GM12874 (cell line): ENCODE data around the gene CAPN13.

Experiments used
- TF ChIP-seq, protein P1 (sequence below): IDR thresholded peaks from 2 replicates; pipeline ENCODE4 v1.5.1; 2011; ENCODE audit warnings: low read depth, mild to moderate bottlenecking, control low read depth, low read length, moderate library complexity; ENCODE audit not compliant: insufficient read depth

CAPN13 gene

DNA sequence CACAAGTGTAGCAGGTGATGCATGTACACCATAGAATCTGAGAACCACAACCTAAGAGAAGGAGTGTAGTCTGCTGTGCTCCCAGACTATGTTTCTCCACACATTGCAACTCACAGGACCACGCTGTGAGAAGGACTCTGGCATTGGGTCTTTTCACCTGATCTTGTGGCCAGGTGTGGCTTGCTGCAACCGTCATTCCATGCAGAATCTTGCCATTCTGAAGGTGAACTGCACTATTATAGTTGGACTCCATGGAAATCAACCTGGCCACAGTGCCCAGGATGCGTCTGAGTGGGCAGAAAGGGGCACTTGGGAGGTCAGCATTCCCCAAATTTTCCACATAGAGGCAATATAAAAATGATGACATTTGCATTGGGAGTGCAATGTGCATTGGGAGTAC, 122.2 kb downstream of the CAPN13 start:
- TF ChIP-seq, protein P1, sequence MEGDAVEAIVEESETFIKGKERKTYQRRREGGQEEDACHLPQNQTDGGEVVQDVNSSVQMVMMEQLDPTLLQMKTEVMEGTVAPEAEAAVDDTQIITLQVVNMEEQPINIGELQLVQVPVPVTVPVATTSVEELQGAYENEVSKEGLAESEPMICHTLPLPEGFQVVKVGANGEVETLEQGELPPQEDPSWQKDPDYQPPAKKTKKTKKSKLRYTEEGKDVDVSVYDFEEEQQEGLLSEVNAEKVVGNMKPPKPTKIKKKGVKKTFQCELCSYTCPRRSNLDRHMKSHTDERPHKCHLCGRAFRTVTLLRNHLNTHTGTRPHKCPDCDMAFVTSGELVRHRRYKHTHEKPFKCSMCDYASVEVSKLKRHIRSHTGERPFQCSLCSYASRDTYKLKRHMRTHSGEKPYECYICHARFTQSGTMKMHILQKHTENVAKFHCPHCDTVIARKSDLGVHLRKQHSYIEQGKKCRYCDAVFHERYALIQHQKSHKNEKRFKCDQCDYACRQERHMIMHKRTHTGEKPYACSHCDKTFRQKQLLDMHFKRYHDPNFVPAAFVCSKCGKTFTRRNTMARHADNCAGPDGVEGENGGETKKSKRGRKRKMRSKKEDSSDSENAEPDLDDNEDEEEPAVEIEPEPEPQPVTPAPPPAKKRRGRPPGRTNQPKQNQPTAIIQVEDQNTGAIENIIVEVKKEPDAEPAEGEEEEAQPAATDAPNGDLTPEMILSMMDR = no peak

DNA sequence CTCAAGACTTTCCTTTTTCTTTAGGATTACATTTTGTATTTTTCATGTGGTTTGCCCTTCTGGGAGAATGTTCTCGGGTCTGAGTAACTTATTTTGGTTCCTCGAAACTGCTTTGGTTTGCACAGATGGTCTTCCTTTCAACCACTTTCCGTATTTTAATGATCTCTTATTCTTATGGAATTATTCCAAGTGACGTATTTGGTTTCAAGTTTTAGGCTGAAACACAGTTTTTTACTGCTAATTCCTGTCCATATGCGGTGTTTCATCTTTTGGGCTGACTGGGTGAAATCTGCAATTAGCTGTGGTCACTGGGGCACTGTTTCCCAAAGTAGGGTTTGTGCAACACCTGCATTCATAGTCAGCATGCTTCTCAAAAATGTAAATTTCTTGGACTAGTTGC, 122.7 kb downstream of the CAPN13 start:
- TF ChIP-seq, protein P1 = no peak

DNA sequence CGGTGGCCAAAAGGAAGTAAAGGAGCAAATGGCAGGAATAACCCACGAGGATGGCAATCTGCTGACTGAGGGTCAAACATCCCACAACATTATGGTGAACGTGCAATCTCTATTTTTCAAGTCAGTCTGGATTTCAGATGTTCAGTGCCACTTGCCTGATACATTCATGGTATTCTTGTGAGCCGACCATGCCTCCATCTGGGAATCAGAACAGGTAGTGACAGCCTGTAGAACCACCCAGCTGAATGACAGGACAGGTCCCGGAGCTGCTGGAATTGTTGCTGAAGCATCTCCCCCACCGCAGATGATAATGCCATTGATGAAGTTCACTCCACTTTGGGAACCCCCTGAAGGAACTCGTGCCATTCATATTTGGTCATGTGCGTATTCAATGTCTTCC, 123.2 kb downstream of the CAPN13 start:
- TF ChIP-seq, protein P1 = no peak

DNA sequence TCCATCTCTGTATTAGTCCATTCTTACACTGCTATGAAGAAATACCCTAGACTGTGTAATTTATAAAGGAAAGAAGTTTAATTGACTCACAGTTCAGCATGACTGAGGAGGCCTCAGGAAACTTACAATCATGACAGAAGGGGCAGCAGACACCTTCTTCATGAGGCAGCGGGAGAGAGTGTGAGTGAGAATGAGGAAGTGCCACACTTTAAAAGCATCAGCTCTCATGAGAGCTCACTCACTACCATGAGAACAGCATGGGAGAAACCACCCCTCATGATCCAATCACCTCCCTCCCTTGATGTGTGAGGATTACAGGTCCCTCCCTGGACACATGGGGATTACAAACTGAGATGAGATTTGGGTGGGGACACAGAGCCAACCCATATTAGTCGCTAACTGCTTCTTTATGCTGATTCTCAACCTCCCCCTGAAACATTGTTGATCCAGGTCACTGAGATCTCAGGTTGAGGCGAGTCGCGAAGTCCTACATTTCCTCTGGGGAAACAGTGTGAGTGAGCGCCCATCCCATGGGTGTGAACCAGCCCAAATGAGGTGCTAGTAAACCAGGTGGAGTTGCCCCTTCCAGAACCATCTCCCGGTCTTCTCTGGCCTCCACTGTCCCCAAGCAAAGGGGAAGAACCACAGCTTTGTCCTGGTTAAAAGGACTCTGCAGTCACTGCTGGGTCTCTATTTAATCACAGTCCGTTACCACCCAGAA, 123.8 kb downstream of the CAPN13 start:
- TF ChIP-seq, protein P1 = no peak

DNA sequence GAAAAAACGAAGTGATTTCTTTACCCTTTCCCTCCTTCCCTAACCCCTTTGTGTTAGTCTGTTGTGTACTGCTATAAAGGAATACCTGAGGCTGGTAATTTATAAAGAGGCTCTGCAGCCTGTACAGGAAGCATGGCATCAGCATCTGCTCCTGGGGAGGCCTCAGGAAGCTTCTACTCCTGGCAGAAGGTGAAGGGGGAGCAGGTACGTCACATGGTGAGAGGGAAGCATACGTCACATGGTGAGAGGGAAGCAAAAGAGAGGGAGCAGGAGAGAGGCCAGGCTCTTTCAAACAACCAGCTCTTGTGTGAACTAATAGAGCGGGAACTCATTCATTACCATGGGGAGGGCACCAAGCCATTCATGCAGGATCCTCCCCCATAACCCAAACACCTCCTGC, 126.2 kb downstream of the CAPN13 start:
- TF ChIP-seq, protein P1 = no peak

DNA sequence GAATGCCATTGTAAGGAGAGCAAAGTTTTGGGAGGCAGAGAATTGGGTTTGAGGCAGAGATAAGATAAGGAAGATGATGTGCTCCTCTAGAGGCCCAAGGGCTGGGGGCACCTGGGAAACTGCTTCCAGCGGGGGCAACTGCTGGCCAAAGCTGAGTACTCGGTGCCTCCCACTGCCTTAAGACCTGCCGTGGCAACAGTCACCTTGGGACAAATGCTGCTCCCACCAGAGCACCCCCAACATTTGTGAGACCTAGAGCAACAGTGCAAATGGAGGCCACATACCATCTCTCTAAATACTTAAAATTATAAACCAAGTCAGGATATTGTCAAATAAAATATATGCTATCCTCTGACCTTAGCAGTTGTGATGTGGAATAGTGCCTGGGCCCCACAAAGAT, 127.1 kb downstream of the CAPN13 start:
- TF ChIP-seq, protein P1 = no peak

DNA sequence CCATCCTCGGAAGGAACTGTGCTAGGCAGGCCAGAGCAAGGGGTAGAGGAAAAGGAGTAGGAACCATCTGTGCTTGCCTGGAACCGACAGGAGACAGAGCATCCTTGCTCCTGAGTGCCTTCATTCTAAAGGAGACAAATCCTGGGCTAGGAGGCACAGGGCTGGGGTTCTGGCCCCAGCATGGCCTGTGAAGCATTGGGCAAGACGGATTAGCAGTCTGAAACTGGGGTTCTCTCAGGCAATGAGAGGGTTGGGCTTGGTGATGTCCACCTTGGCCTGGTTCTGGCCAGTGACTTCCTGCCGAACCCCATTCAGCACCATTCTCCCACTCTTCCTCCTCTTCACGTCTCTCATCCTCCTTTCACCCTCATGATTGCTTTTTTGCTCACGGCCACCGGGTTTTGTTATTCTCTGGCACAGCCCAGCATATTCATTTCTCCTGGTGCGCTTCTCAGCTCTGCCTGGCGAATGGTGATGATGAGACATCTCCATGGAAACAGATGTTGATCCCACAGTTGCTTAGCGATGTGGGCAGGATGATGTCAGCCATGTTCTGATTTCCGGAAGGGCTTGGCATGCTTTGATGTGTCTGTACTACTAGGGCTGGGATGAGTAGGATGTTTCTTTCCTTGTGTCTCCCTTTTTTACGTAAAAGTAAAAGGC, 127.7 kb downstream of the CAPN13 start:
- TF ChIP-seq, protein P1 = no peak
